Calu3 (cell line): ENCODE measurements around the gene SEPTIN10. TPM values are rescaled to one million over a fixed set of nuclear protein-coding genes. Genes with fewer than 3 reads are reported as not detected.

Experiments
- BruUV-seq: library from RNA; stranded (reverse); fragments of 400-500 nt; replicated peaks from 2 replicates; lab custom pipeline; 2021; lab: Mats Ljungman, UMichigan
- CTCF ChIA-PET: fragments of 300-600 bp; sonication (Branson Sonifier 250); formaldehyde crosslinking; loops from one replicate; lab custom pipeline; 2022; ENCODE audit warnings: antibody characterized with exemption; lab: Charles Lee
- DNase-seq: peaks from one replicate; pipeline ENCODE4 v3.0.0; 2022
- H3K27ac Mint-ChIP-seq: one replicate; pipeline ENCODE4 v1.8.0; 2022; ENCODE audit warnings: mixed read lengths; ENCODE audit not compliant: unreplicated experiment
- H3K27me3 Mint-ChIP-seq: one replicate; pipeline ENCODE4 v1.8.0; 2022; ENCODE audit warnings: mixed read lengths; ENCODE audit not compliant: unreplicated experiment
- H3K36me3 Mint-ChIP-seq: one replicate; pipeline ENCODE4 v1.8.0; 2022; ENCODE audit warnings: mild to moderate bottlenecking, moderate library complexity, mixed read lengths; ENCODE audit not compliant: insufficient read depth, unreplicated experiment
- H3K4me1 Mint-ChIP-seq: one replicate; pipeline ENCODE4 v1.8.0; 2022; ENCODE audit warnings: mild to moderate bottlenecking, low read depth, mixed read lengths; ENCODE audit not compliant: unreplicated experiment
- H3K4me3 Mint-ChIP-seq: one replicate; pipeline ENCODE4 v1.8.0; 2022; ENCODE audit warnings: mild to moderate bottlenecking, low read depth, moderate library complexity, mixed read lengths; ENCODE audit not compliant: unreplicated experiment
- H3K9me3 Mint-ChIP-seq: one replicate; pipeline ENCODE4 v1.8.0; 2022; ENCODE audit warnings: low read depth, mixed read lengths; ENCODE audit not compliant: unreplicated experiment
- CTCF ChIP-seq: fragments of 200-600 bp; IDR thresholded peaks from one replicate; pipeline ENCODE4 v1.8.0; 2022; ENCODE audit warnings: antibody characterized with exemption; ENCODE audit not compliant: unreplicated experiment
- intact Hi-C: fragments of 100-400 bp; cut with micrococcal nuclease; formaldehyde crosslinking; loops from one replicate; pipeline ENCODE4 v1.10.0; 2022; ENCODE audit not compliant: unreplicated experiment
- total RNA-seq: library from RNA; stranded (reverse); gene quantifications from 2 replicates; pipeline ENCODE4 v1.2.3, GENCODE V29; 2022

SEPTIN10 gene
- total RNA-seq, 1 experiment from 2014 or later: 72.2 TPM

- TF ChIP-seq CTCF: no peak
- H3K4me3 Mint-ChIP-seq: no peak overlapping the region
- H3K36me3 Mint-ChIP-seq: no peaks in the 10 kb centered on the region
- no peaks in the 10 kb centered on the region for H3K9me3 Mint-ChIP-seq
- no peak for DNase-seq
- H3K4me1 Mint-ChIP-seq: peaks cover 17% of the 10 kb centered on the region
- CTCF ChIA-PET: interaction anchor here (0.6 to 0.7 kb wide), 2 partner anchors 23 to 61 kb away, joined by 3 read pairs; no protein-coding TSS in a partner anchor
- peaks cover 39% of the 10 kb centered on the region for H3K27me3 Mint-ChIP-seq
- intact Hi-C loops: no loop called here
- BruUV-seq: no TSS peak
- H3K27ac Mint-ChIP-seq: no peak overlapping the region
Measured at GRCh38 chr2:109531221-109531620, 82.5 kb downstream of the SEPTIN10 start.

- CTCF ChIA-PET: interaction anchor here (0.6 to 0.7 kb wide), 2 partner anchors 23 to 60 kb away, joined by 3 read pairs; no protein-coding TSS in a partner anchor
- intact Hi-C loops: no loop called here
- no peak for DNase-seq
- Mint-ChIP-seq H3K4me1 (peaks cover 17% of the 10 kb centered on the region), H3K36me3 (no peaks in the 10 kb centered on the region), H3K27ac (no peak overlapping the region), H3K27me3 (peaks cover 35% of the 10 kb centered on the region), H3K4me3 (no peak overlapping the region), H3K9me3 (no peaks in the 10 kb centered on the region)
- TF ChIP-seq CTCF: no peak
- no TSS peak for BruUV-seq
Measured at GRCh38 chr2:109530712-109531111, 83.1 kb downstream of the SEPTIN10 start.

- Mint-ChIP-seq H3K27me3 (peaks cover 35% of the 10 kb centered on the region), H3K27ac (no peak overlapping the region), H3K36me3 (no peaks in the 10 kb centered on the region), H3K4me3 (no peak overlapping the region), H3K9me3 (no peaks in the 10 kb centered on the region), H3K4me1 (peaks cover 12% of the 10 kb centered on the region)
- no peak for DNase-seq
- intact Hi-C loops: no loop called here
- CTCF ChIA-PET: no interaction called here
- BruUV-seq: no TSS peak
- no peak for TF ChIP-seq CTCF
Measured at GRCh38 chr2:109529532-109530449, 84.0 kb downstream of the SEPTIN10 start.

DNA sequence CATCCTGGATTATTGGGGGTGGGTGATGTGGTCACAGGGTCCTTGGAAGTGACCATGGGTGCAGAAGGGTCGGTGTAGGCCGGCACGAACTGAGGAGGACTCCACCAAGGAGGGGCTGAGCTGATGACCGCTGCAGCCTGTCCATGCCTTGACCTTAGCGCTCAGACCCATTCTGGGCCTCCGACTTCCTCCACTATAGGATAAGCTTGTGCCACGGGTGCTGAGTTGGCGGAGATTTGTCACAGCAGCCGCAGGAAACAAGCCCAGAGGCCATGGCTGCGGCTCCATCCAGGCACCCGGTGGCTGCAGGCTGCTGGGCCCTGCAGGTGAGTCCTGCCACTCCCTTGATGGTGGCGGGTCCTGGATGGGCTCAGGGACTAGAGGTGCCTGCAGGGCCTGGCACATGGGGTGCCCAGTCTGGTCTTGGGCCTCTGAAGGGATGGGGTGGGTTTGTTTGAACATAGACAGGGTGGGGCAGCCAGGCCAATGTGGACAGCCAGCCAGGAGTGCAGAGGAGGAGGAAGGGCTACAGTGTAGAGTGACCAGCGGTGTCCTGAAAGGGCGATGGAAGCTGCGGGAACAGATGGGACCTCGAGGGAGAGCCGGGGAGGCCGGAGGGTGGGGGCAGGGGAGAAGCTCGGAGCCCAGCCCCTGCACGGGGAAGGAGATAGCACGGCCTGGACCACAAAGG, 84.8 kb downstream of the SEPTIN10 start:
- intact Hi-C loops: no loop called here
- no peaks in the 10 kb centered on the region for H3K9me3 Mint-ChIP-seq
- no peak overlapping the region for H3K4me3 Mint-ChIP-seq
- H3K4me1 Mint-ChIP-seq: peaks cover 12% of the 10 kb centered on the region
- no peak for DNase-seq
- CTCF ChIA-PET: no interaction called here
- TF ChIP-seq CTCF: no peak
- no TSS peak for BruUV-seq
- H3K36me3 Mint-ChIP-seq: no peaks in the 10 kb centered on the region
- H3K27ac Mint-ChIP-seq: no peak overlapping the region
- H3K27me3 Mint-ChIP-seq: peaks cover 35% of the 10 kb centered on the region
